ENCODE results near the gene DTNA.

Gene DTNA

GRCh38 chr18:34936772-34937171, 226.7 kb downstream of the DTNA start:
- DNase-seq (ENCODE audit: low read depth), result no peak

DNA sequence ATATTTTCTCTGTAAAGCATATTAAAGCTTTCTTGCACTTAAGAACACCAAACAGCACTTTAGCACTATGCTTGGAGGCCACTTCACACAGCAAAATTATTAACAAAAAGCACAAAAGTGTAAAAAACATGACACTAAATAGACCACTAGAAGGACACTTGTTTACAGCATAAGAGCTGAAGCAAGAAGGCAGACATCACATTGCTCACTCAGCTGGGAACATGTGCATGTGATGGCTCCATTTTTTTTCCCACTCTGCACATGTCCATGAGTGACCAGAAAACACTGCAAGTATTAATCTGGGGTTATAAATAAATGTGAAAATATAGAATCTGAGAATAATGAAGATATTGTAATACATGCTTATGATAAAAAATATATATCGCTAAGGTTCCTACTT, 228.0 kb downstream of the DTNA start:
- no peak for DNase-seq (ENCODE audit: low read depth)

All from HS-27A (cell line).